D721Med (cell line): ENCODE measurements around the gene SPEM3.

Experiments
- DNase-seq: peaks from one replicate; pipeline ENCODE4 v3.0.0; 2011; ENCODE audit warnings: low spot score; ENCODE audit not compliant: insufficient read length
- FAIRE-seq: peaks from 2 replicates; lab custom pipeline; 2011; peaks lifted over from hg19 to GRCh38; lab: Jason Lieb, UNC
- CTCF ChIP-seq: IDR thresholded peaks from 2 replicates; pipeline ENCODE4 v1.5.1; 2012; ENCODE audit warnings: mild to moderate bottlenecking, control low read depth; ENCODE audit not compliant: insufficient read depth; ENCODE audit errors: missing control alignments

Gene SPEM3

GRCh38 chr17:7421186-7421585 lies 7.5 kb upstream of the SPEM3 start:
- DNase-seq (no peak), FAIRE-seq (no peak)
- TF ChIP-seq CTCF, result no peak

- FAIRE-seq (no peak), DNase-seq (no peak)
- no peak for TF ChIP-seq CTCF
These were observed 5.0 kb upstream of the SPEM3 start for GRCh38 chr17:7423679-7424078.

- TF ChIP-seq CTCF, result no peak
These were observed 3.3 kb upstream of the SPEM3 start, which contains the start of gene SPEM2 for GRCh38 chr17:7425316-7425715. Gene SPEM2 (plus strand): TSS chr17:7425616. CDS start chr17:7425689, 73 bp downstream.

GRCh38 chr17:7425756-7426155 lies 2.9 kb upstream of the SPEM3 start:
- FAIRE-seq, result no peak

More at GRCh38 chr17:7425316-7425715, 3.3 kb upstream of the SPEM3 start, which contains the start of gene SPEM2:
- FAIRE-seq, result no peak
- no peak for DNase-seq

GRCh38 chr17:7426203-7426863 lies 2.3 kb upstream of the SPEM3 start:
- no peak for TF ChIP-seq CTCF
- no peak for DNase-seq
- FAIRE-seq, result no peak

More at GRCh38 chr17:7425756-7426155, 2.9 kb upstream of the SPEM3 start:
- DNase-seq, result no peak
- TF ChIP-seq CTCF, result no peak

- FAIRE-seq, result no peak
- no peak for DNase-seq
- TF ChIP-seq CTCF, result no peak
These were observed 1.7 kb upstream of the SPEM3 start for GRCh38 chr17:7426896-7427489.

GRCh38 chr17:7427549-7427948 lies 1.1 kb upstream of the SPEM3 start:
- no peak for TF ChIP-seq CTCF

More at GRCh38 chr17:7427549-7427948, 1.1 kb upstream of the SPEM3 start:
- no peak for FAIRE-seq
- no peak for DNase-seq
